ENCODE measurements around the gene CD40. TPM values are rescaled to one million over a fixed set of nuclear protein-coding genes. Genes with fewer than 3 reads are reported as not detected.

Gene CD40
- total RNA-seq, 1 donor: 0.45 TPM

DNA sequence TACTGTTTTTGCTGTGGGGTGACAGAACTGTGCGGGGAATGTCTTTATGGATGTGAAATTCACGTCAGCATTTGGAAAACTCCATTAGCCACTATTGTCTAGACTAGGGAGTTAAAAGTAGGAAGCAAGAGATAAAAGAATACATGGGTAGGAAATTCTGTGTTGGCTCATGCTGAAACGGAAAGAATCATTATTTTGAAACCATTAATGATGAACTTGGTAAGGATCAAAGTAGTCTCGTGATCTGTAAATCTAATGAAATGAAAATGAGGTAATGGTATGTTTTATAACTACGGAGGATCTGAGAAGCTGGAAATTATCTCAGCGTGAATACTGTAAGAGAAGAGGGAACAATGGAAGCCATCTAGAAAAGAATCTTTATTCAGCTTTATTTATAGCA, 11.1 kb upstream of the CD40 start:
- TF ChIP-seq, protein P1, sequence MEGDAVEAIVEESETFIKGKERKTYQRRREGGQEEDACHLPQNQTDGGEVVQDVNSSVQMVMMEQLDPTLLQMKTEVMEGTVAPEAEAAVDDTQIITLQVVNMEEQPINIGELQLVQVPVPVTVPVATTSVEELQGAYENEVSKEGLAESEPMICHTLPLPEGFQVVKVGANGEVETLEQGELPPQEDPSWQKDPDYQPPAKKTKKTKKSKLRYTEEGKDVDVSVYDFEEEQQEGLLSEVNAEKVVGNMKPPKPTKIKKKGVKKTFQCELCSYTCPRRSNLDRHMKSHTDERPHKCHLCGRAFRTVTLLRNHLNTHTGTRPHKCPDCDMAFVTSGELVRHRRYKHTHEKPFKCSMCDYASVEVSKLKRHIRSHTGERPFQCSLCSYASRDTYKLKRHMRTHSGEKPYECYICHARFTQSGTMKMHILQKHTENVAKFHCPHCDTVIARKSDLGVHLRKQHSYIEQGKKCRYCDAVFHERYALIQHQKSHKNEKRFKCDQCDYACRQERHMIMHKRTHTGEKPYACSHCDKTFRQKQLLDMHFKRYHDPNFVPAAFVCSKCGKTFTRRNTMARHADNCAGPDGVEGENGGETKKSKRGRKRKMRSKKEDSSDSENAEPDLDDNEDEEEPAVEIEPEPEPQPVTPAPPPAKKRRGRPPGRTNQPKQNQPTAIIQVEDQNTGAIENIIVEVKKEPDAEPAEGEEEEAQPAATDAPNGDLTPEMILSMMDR (IDR thresholded peaks at IDR 0.05; ENCODE audit: insufficient read depth, low read length): no peak
- no peak overlapping the region for H3K4me3 ChIP-seq (ENCODE audit: low read depth, low read length)
- no peak for DNase-seq (ENCODE audit: low read depth)

DNA sequence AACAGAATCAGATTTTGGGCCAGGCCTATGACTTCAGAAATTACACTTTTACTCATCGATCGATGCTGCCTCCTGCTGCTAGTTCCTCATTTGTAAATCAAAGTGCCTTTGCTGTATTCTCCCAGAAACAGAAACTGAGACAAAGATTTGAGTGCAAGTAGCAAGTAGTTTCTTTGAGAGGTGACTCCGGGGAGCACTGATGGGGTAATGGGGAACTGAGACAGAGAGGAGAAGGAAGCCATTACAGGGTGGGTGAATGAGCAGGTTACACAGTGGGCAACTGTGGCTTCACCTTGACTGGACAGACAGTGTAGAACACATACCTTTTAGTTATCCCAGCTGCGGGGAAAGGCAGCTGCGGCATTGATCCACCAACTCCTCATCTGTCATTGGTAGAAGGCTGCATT, 9.7 kb upstream of the CD40 start:
- H3K4me3 ChIP-seq (ENCODE audit: low read depth, low read length): no peak overlapping the region
- TF ChIP-seq, protein P1 (IDR thresholded peaks at IDR 0.05; ENCODE audit: insufficient read depth, low read length): no peak
- DNase-seq (ENCODE audit: low read depth): no peak

DNA sequence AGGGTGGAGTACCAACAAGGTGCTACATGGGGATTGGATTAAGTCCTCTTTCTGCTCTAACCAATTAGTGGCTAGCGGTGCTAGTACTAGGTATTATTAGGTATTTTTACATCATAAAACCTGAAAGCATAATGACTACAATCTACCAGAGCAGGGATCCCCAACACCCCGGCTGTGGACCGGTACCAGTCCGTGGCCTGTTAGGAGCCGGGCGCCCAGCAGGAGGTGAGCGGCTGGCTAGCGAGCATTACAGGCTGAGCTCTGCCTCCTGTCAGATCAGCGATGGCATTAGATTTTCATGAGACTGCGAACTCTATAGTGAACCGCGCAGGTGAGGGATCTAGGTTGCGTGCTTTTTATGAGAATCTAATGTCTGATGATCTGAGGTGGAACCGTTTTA, 9.1 kb upstream of the CD40 start:
- H3K4me3 ChIP-seq (ENCODE audit: low read depth, low read length): no peak overlapping the region
- TF ChIP-seq, protein P1 (IDR thresholded peaks at IDR 0.05; ENCODE audit: insufficient read depth, low read length): no peak

DNA sequence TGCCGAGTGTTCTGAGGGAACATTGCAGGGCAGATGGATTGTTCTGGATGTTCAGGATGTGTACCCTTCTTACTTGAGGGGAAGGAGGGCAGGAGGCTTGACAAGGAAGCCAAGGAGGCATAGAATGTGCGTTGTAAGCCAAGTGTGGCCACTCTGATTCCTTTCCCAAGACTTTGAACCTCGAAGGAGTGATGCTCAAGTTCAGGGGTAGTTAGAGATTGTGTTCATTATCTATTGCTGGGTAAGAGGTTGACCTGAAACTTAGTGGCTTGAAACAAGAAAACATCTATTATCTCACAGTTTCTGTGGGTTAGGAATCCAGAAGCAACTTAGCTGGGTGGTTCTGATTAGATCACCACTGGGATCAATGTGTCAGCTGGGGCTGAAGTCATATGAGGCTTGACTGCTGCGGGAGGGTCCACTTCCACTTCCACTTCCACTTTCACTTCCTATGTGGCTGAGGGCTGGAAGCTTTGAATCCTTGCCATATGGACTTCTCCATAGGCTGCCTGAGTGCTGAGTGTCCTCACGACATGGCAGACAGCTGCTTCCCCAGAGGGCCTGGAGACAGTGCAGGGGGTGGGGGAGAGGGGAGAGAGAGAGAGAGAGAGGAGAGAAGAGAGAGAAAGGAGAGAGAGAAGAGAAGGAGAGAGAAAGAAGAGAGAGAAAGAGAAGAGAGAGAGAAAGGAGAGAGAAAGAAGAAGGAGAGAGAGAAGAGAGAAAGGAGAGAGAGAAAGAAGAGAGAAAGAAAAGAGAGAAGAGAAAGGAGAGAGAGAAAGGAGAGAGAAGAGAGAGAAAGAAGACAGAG, 6.9 kb upstream of the CD40 start:
- peak; percentile 17 for DNase-seq (ENCODE audit: low read depth)
- TF ChIP-seq, protein P1 (IDR thresholded peaks at IDR 0.05; ENCODE audit: insufficient read depth, low read length): no peak
- no peak overlapping the region for H3K4me3 ChIP-seq (ENCODE audit: low read depth, low read length)

More for the DNA sequence above, 9.1 kb upstream of the CD40 start:
- DNase-seq (ENCODE audit: low read depth): no peak

DNA sequence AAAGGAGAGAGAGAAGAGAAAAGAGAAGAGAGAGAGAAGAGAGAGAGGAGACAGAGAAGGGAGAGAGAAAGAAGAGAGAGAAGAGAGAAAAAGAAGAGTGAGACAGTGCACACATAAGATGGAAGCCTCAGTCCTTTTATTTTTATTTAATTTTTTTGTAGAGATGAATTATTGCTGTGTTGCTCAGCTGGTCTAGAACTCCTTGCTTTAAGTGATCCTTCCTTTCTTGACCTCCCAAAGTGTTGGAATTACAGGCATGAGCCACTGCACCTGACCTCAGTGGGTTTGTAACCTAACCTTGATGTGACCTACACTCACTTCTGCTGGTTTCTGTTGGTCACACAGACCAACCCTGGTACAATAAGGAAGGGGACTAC, 6.3 kb upstream of the CD40 start:
- DNase-seq (ENCODE audit: low read depth): no peak
- no peak overlapping the region for H3K4me3 ChIP-seq (ENCODE audit: low read depth, low read length)

DNA sequence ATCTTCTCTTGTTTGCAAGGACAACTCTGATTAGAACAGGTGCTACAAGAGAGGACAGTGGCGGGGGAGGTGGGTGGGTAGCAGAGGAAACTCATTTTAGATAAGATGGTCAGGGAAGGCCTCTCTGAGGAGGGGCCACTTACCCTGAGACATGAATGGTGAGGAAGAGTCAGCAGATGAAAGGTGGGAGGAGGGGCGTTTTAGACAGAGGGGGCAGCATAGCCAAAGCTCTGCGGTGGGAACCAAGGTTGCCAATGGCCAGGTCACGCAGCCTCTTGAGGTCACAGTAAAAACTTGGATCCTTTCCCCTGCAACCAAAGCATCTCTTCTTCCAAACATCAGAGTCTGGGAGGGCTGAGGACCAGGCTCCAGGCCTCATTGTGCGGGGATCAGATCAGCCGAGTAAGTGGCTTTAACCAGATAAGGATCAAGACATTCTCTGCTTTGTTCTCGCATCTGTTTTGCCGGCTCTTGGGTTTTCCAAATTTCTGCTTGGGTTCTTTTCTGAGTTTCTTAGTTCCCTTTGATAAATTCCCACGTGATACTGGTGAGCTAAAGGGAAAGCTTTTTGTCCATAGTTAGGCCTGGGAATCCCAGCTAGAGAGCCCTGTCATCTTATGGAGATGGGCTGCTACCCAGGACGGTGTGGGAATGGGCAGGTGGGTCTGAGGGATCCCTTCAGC, 5.5 kb upstream of the CD40 start:
- no peak for DNase-seq (ENCODE audit: low read depth)
- TF ChIP-seq, protein P1 (IDR thresholded peaks at IDR 0.05; ENCODE audit: insufficient read depth, low read length): no peak
- no peak overlapping the region for H3K4me3 ChIP-seq (ENCODE audit: low read depth, low read length)

More for the DNA sequence above, 6.3 kb upstream of the CD40 start:
- TF ChIP-seq, protein P1 (IDR thresholded peaks at IDR 0.05; ENCODE audit: insufficient read depth, low read length): no peak
